ENCODE results near the gene SPOP.

SPOP gene

GRCh38 chr17:49572226-49572625, 105.7 kb downstream of the SPOP start:
- Histone ChIP-seq H3K4me3 (ENCODE audit: low read depth in 1 of 2, low read length in 2 of 2) (no peak overlapping the region), H3K79me2 (ENCODE audit: insufficient read depth, low read length) (no peaks in the 10 kb centered on the region), H3K9me3 (ENCODE audit: insufficient read depth, low read length, severe bottlenecking) (no peaks in the 10 kb centered on the region), H3K36me3 (ENCODE audit: insufficient read depth, low read length) (no peaks in the 10 kb centered on the region), H2AFZ (ENCODE audit: low read depth, low read length) (no peak overlapping the region), H3K4me1 (ENCODE audit: insufficient read depth, low read length) (peaks cover 18% of the 10 kb centered on the region), H4K20me1 (ENCODE audit: insufficient read depth, low read length) (no peaks in the 10 kb centered on the region), H3K27ac (ENCODE audit: low read length) (no peak overlapping the region), H3K4me2 (ENCODE audit: insufficient read depth, low read length) (no peak overlapping the region), H3K27me3 (ENCODE audit: insufficient read depth, low read length, poor library complexity) (peaks cover 41% of the 10 kb centered on the region), H3K9ac (ENCODE audit: low read depth, low read length) (no peak overlapping the region)
- TF ChIP-seq EZH2 (IDR thresholded peaks at IDR 0.05; ENCODE audit: borderline replicate concordance, low read depth, low read length, severe bottlenecking) = no peak
- no peak for TF ChIP-seq CTCF (IDR thresholded peaks at IDR 0.05; ENCODE audit: borderline replicate concordance, extremely low read depth, low read length, poor library complexity, severe bottlenecking)
- DNase-seq (no peak), ATAC-seq (ENCODE audit: insufficient read depth, low read depth) (no peak)

GRCh38 chr17:49571764-49572163, 106.1 kb downstream of the SPOP start:
- H3K27ac ChIP-seq (ENCODE audit: low read length) = no peak overlapping the region
- H3K4me3 ChIP-seq (ENCODE audit: low read depth in 1 of 2, low read length in 2 of 2) = no peak overlapping the region
- no peaks in the 10 kb centered on the region for H4K20me1 ChIP-seq (ENCODE audit: insufficient read depth, low read length)
- H3K36me3 ChIP-seq (ENCODE audit: insufficient read depth, low read length) = no peaks in the 10 kb centered on the region
- no peaks in the 10 kb centered on the region for H3K9me3 ChIP-seq (ENCODE audit: insufficient read depth, low read length, severe bottlenecking)
- H3K27me3 ChIP-seq (ENCODE audit: insufficient read depth, low read length, poor library complexity) = peaks cover 36% of the 10 kb centered on the region
- peaks cover 18% of the 10 kb centered on the region for H3K4me1 ChIP-seq (ENCODE audit: insufficient read depth, low read length)
- no peaks in the 10 kb centered on the region for H3K79me2 ChIP-seq (ENCODE audit: insufficient read depth, low read length)
- DNase-seq = no peak
- TF ChIP-seq EZH2 (IDR thresholded peaks at IDR 0.05; ENCODE audit: borderline replicate concordance, low read depth, low read length, severe bottlenecking) = no peak
- no peak for TF ChIP-seq CTCF (IDR thresholded peaks at IDR 0.05; ENCODE audit: borderline replicate concordance, extremely low read depth, low read length, poor library complexity, severe bottlenecking)
- no peak overlapping the region for H2AFZ ChIP-seq (ENCODE audit: low read depth, low read length)
- no peak overlapping the region for H3K4me2 ChIP-seq (ENCODE audit: insufficient read depth, low read length)
- no peak for ATAC-seq (ENCODE audit: insufficient read depth, low read depth)
- H3K9ac ChIP-seq (ENCODE audit: low read depth, low read length) = no peak overlapping the region

GRCh38 chr17:49571283-49571682, 106.6 kb downstream of the SPOP start:
- H3K27me3 ChIP-seq (ENCODE audit: insufficient read depth, low read length, poor library complexity) = peaks cover 36% of the 10 kb centered on the region
- H3K4me2 ChIP-seq (ENCODE audit: insufficient read depth, low read length) = no peak overlapping the region
- H3K36me3 ChIP-seq (ENCODE audit: insufficient read depth, low read length) = no peaks in the 10 kb centered on the region
- H3K9me3 ChIP-seq (ENCODE audit: insufficient read depth, low read length, severe bottlenecking) = no peaks in the 10 kb centered on the region
- H3K9ac ChIP-seq (ENCODE audit: low read depth, low read length) = no peak overlapping the region
- TF ChIP-seq CTCF (IDR thresholded peaks at IDR 0.05; ENCODE audit: borderline replicate concordance, extremely low read depth, low read length, poor library complexity, severe bottlenecking) (no peak), EZH2 (IDR thresholded peaks at IDR 0.05; ENCODE audit: borderline replicate concordance, low read depth, low read length, severe bottlenecking) (no peak)
- ATAC-seq (ENCODE audit: insufficient read depth, low read depth) (no peak), DNase-seq (no peak)
- H4K20me1 ChIP-seq (ENCODE audit: insufficient read depth, low read length) = no peaks in the 10 kb centered on the region
- no peak overlapping the region for H3K27ac ChIP-seq (ENCODE audit: low read length)
- no peaks in the 10 kb centered on the region for H3K79me2 ChIP-seq (ENCODE audit: insufficient read depth, low read length)
- peaks cover 18% of the 10 kb centered on the region for H3K4me1 ChIP-seq (ENCODE audit: insufficient read depth, low read length)
- H2AFZ ChIP-seq (ENCODE audit: low read depth, low read length) = no peak overlapping the region
- H3K4me3 ChIP-seq (ENCODE audit: low read depth in 1 of 2, low read length in 2 of 2) = no peak overlapping the region
